IMR-90 (cell line): ENCODE data around the gene ARSJ.

Source experiments
- CEBPB ChIP-seq: IDR thresholded peaks from 2 replicates; pipeline ENCODE4 v1.6.1; 2012; ENCODE audit warnings: low read depth, low read length, improper control_type of control experiment
- CTCF ChIP-seq: conservative IDR thresholded peaks from 2 replicates; pipeline ENCODE4 v1.5.1; 2012; ENCODE audit warnings: mild to moderate bottlenecking, low read depth, low read length, improper control_type of control experiment
- FOS ChIP-seq: fragments of 150-350 bp; IDR thresholded peaks from 2 replicates; pipeline ENCODE4 v1.6.1; 2016; ENCODE audit warnings: low read depth, low read length
- MAFK ChIP-seq: IDR thresholded peaks from 2 replicates; pipeline ENCODE4 v1.6.1; 2012; ENCODE audit warnings: low read depth, low read length, improper control_type of control experiment
- MXI1 ChIP-seq: IDR thresholded peaks from 2 replicates; pipeline ENCODE4 v1.6.1; 2012; ENCODE audit warnings: low read depth, mild to moderate bottlenecking, low read length, moderate library complexity, borderline replicate concordance
- NFE2L2 ChIP-seq: fragments of 150-350 bp; IDR thresholded peaks from 2 replicates; pipeline ENCODE4 v1.6.1; 2016; ENCODE audit warnings: low read depth, mild to moderate bottlenecking, low read length
- POLR2A ChIP-seq: IDR thresholded peaks from 2 replicates; pipeline ENCODE4 v1.6.1; 2012; ENCODE audit warnings: mild to moderate bottlenecking, low read depth, low read length
- RAD21 ChIP-seq: IDR thresholded peaks from 2 replicates; pipeline ENCODE4 v1.6.1; 2012; ENCODE audit warnings: low read length, improper control_type of control experiment
- RCOR1 ChIP-seq: IDR thresholded peaks from 2 replicates; pipeline ENCODE4 v1.6.1; 2012; ENCODE audit warnings: mild to moderate bottlenecking, low read length, improper control_type of control experiment; ENCODE audit not compliant: insufficient replicate concordance
- SMC3 ChIP-seq: fragments of 150-350 bp; IDR thresholded peaks from 2 replicates; pipeline ENCODE4 v1.6.1; 2016; ENCODE audit warnings: low read depth, mild to moderate bottlenecking, antibody characterized with exemption, low read length, moderate library complexity
- USF2 ChIP-seq: fragments of 150-350 bp; IDR thresholded peaks from 2 replicates; pipeline ENCODE4 v1.6.1; 2017; ENCODE audit warnings: mild to moderate bottlenecking, antibody characterized with exemption, low read length, low read depth
- TF ChIP-seq, protein P1 (sequence below): fragments of 150-350 bp; IDR thresholded peaks from 2 replicates; pipeline ENCODE4 v1.6.1; 2016; ENCODE audit warnings: low read depth, mild to moderate bottlenecking, low read length, moderate library complexity, borderline replicate concordance

DNA sequence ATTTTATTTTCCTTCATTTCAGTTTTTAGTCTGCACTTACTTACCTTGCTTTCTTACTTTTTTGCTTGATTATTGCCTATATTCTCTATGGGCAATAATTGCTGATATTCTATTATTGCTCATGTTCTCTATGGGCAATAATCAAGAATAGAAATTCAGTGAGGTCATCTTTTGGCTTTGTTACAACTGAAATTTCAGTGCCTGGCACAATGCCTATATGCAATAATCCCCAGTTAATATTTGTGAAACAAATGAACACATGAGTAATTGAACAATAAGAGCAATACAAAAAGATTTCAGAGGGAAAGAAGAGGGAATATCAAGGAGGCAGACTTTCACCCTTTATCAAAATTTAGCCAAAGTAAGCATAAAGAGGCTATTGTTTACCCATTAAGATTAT lies 48.6 kb upstream of the ARSJ start:
- no peak for TF ChIP-seq CTCF
- TF ChIP-seq FOS, result no peak
- TF ChIP-seq CEBPB, result no peak
- no peak for TF ChIP-seq MXI1
- no peak for TF ChIP-seq POLR2A
- TF ChIP-seq MAFK, result no peak
- TF ChIP-seq USF2, result no peak
- no peak for TF ChIP-seq RCOR1
- TF ChIP-seq, protein P1, sequence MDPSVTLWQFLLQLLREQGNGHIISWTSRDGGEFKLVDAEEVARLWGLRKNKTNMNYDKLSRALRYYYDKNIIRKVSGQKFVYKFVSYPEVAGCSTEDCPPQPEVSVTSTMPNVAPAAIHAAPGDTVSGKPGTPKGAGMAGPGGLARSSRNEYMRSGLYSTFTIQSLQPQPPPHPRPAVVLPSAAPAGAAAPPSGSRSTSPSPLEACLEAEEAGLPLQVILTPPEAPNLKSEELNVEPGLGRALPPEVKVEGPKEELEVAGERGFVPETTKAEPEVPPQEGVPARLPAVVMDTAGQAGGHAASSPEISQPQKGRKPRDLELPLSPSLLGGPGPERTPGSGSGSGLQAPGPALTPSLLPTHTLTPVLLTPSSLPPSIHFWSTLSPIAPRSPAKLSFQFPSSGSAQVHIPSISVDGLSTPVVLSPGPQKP, result no peak
- TF ChIP-seq SMC3, result no peak
- no peak for TF ChIP-seq NFE2L2
- no peak for TF ChIP-seq RAD21
